GDM1 (cell line): Measurements from ENCODE around the gene ATP6V1F.

Experiments used
- DNase-seq: peaks from one replicate; lab custom pipeline; 2025; lab: John Stamatoyannopoulos, UW

Gene ATP6V1F

GRCh38 chr7:128835790-128836641 is 26.6 kb upstream of the ATP6V1F start:
- no peak for DNase-seq

GRCh38 chr7:128836729-128837348 is 25.8 kb upstream of the ATP6V1F start:
- DNase-seq, result no peak

- no peak for DNase-seq
Observed at GRCh38 chr7:128837521-128837921, 25.1 kb upstream of the ATP6V1F start.

- DNase-seq, result no peak
Observed at GRCh38 chr7:128838109-128838779, 24.4 kb upstream of the ATP6V1F start.

- DNase-seq, result no peak
Observed at GRCh38 chr7:128838981-128839731, 23.5 kb upstream of the ATP6V1F start.

- DNase-seq, result no peak
Observed at GRCh38 chr7:128839751-128840177, 22.9 kb upstream of the ATP6V1F start.

GRCh38 chr7:128840326-128841170 is 22.1 kb upstream of the ATP6V1F start:
- DNase-seq, result no peak

- DNase-seq, result no peak
Observed at GRCh38 chr7:128841171-128841690, 21.4 kb upstream of the ATP6V1F start.

- DNase-seq, result no peak
Observed at GRCh38 chr7:128841921-128842673, 20.6 kb upstream of the ATP6V1F start.

GRCh38 chr7:128842674-128843641 is 19.7 kb upstream of the ATP6V1F start:
- DNase-seq, result no peak

GRCh38 chr7:128843938-128844621 is 18.6 kb upstream of the ATP6V1F start:
- DNase-seq, result no peak

GRCh38 chr7:128844777-128845311 is 17.8 kb upstream of the ATP6V1F start:
- DNase-seq, result no peak

- no peak for DNase-seq
Observed at GRCh38 chr7:128845475-128845874, 17.2 kb upstream of the ATP6V1F start.

GRCh38 chr7:128845987-128846386 is 16.7 kb upstream of the ATP6V1F start:
- DNase-seq, result no peak

- DNase-seq, result no peak
Observed at GRCh38 chr7:128846781-128847444, 15.7 kb upstream of the ATP6V1F start.

GRCh38 chr7:128847721-128848211 is 14.9 kb upstream of the ATP6V1F start:
- DNase-seq, result no peak
